HG03520 (cell line): ENCODE measurements around the gene UNK.
"Not testable (repeated sequence)": the region's sequence is repeated elsewhere in the genome, so short reads cannot be mapped to it uniquely, and the experiment has no call there.

Source experiments
- ATAC-seq: cut with Tn5 transposase; IDR thresholded peaks from one replicate; pipeline ENCODE4 v1.9.1; 2021; ENCODE audit warnings: mild to moderate bottlenecking, moderate library complexity; ENCODE audit not compliant: unreplicated experiment

UNK gene

GRCh38 chr17:75793460-75793859, 8.9 kb downstream of the UNK start:
- ATAC-seq = no peak

GRCh38 chr17:75795820-75796607, 11.4 kb downstream of the UNK start:
- ATAC-seq = no peak

- ATAC-seq = no peak
Measured at GRCh38 chr17:75799402-75799801, 14.8 kb downstream of the UNK start.

- ATAC-seq = no peak
Measured at GRCh38 chr17:75803883-75804282, 19.3 kb downstream of the UNK start.

GRCh38 chr17:75806822-75807500, 22.4 kb downstream of the UNK start:
- no peak for ATAC-seq

- ATAC-seq = no peak
Measured at GRCh38 chr17:75807861-75808260, 23.3 kb downstream of the UNK start.

GRCh38 chr17:75808549-75808904, 23.9 kb downstream of the UNK start:
- ATAC-seq = no peak

- no peak for ATAC-seq
Measured at GRCh38 chr17:75808905-75809621, 24.5 kb downstream of the UNK start.

- ATAC-seq = no peak
Measured at GRCh38 chr17:75809631-75810111, 25.1 kb downstream of the UNK start.

GRCh38 chr17:75810216-75810615, 25.6 kb downstream of the UNK start:
- no peak for ATAC-seq

GRCh38 chr17:75810756-75811155, 26.1 kb downstream of the UNK start:
- not testable (repeated sequence) for ATAC-seq

- ATAC-seq = no peak
Measured at GRCh38 chr17:75811174-75811573, 26.6 kb downstream of the UNK start.

- no peak for ATAC-seq
Measured at GRCh38 chr17:75812096-75813013, 27.7 kb downstream of the UNK start.

- no peak for ATAC-seq
Measured at GRCh38 chr17:75813081-75814020, 28.7 kb downstream of the UNK start.

GRCh38 chr17:75814021-75814395, 29.4 kb downstream of the UNK start:
- no peak for ATAC-seq

GRCh38 chr17:75814900-75815373, 30.3 kb downstream of the UNK start:
- no peak for ATAC-seq

- no peak for ATAC-seq
Measured at GRCh38 chr17:75815399-75815798, 30.8 kb downstream of the UNK start.

- ATAC-seq = no peak
Measured at GRCh38 chr17:75816693-75817092, 32.1 kb downstream of the UNK start.

- no peak for ATAC-seq
Measured at GRCh38 chr17:75817571-75817970, 33.0 kb downstream of the UNK start.
